GM12891 (cell line): ENCODE results near the gene RIPK1.
"Not testable (repeated sequence)": the region's sequence is repeated elsewhere in the genome, so short reads cannot be mapped to it uniquely, and the experiment has no call there.

Experiments used
- PAX5 ChIP-seq: IDR thresholded peaks from 2 replicates; pipeline ENCODE4 v1.6.1; 2011; ENCODE audit warnings: low read length, moderate library complexity, mild to moderate bottlenecking; ENCODE audit not compliant: insufficient read depth, severe bottlenecking
- POLR2A ChIP-seq: IDR thresholded peaks from 2 replicates; pipeline ENCODE4 v1.6.1; 2011; ENCODE audit warnings: low read depth, low read length, control low read depth
- POLR2AphosphoS5 ChIP-seq: IDR thresholded peaks from 2 replicates; pipeline ENCODE4 v1.6.1; 2011; ENCODE audit warnings: low read depth, low read length, control low read depth
- SPI1 ChIP-seq: IDR thresholded peaks from 2 replicates; pipeline ENCODE4 v1.6.1; 2011; ENCODE audit warnings: low read depth, low read length, control low read depth
- TAF1 ChIP-seq: IDR thresholded peaks from 2 replicates; pipeline ENCODE4 v1.6.1; 2011; ENCODE audit warnings: low read depth, low read length, control low read depth

DNA sequence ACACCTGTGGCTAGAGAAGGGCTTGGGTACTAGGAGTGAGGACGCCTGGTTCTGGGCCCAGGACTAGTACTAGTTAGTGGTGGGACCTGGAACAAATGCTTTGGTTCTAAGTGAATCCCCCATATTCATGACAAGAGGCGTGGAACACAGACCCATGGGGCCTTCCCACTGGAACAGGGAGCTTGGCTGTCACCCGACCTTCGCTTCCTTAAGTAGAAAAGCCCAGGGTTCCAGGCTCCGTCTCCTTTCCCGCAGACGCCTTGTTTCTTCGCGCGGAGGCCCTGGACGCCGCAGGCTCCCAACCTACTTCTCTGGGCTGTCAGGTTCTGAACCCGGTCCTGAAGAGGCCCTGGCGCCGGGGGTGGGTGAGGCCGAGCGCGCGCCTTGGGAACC is 5.0 kb upstream of the RIPK1 start:
- not testable (repeated sequence) for TF ChIP-seq POLR2A, POLR2AphosphoS5, PAX5, TAF1, SPI1
